Thyroid gland (tissue), 4 donors: ENCODE results near the gene MDH1B.

Experiments
- CTCF ChIP-seq, 6 experiments: fragments of 200-600 bp in 3 of 6; fragments of 450-650 bp in 3 of 6; sonication (generic) in 3 of 6; IDR thresholded peaks; one replicate each; pipeline ENCODE4 v1.5.1; 2016 to 2019; ENCODE audit warnings: antibody characterized with exemption in 6 of 6, mild to moderate bottlenecking in 2 of 6, inconsistent platforms in 1 of 6, moderate library complexity in 1 of 6
- POLR2A ChIP-seq, 2 donors: fragments of 450-650 bp; IDR thresholded peaks; one replicate each; pipeline ENCODE4 v1.6.1; 2017; ENCODE audit warnings: antibody characterized with exemption in 2 of 2, mild to moderate bottlenecking in 2 of 2, moderate library complexity in 1 of 2

- no peak for TF ChIP-seq CTCF (IDR thresholded peaks at IDR 0.05)
- no peak for TF ChIP-seq POLR2A (IDR thresholded peaks at IDR 0.05)
These were observed 32.2 kb upstream of the MDH1B start for GRCh38 chr2:206797376-206797775.
